Loucy (cell line): ENCODE results near the gene DHRS2.

Experiments used
- EZH2phosphoT487 ChIP-seq: fragments of 200-600 bp; IDR thresholded peaks from 2 replicates; pipeline ENCODE4 v1.6.1; 2018; ENCODE audit warnings: antibody characterized with exemption, mild to moderate bottlenecking, moderate library complexity, borderline replicate concordance
- TF ChIP-seq, protein P1 (sequence below): fragments of 200-600 bp; sonication (generic); conservative IDR thresholded peaks from 2 replicates; pipeline ENCODE4 v1.5.1; 2014; ENCODE audit warnings: mild to moderate bottlenecking, antibody characterized with exemption, low read length

DNA sequence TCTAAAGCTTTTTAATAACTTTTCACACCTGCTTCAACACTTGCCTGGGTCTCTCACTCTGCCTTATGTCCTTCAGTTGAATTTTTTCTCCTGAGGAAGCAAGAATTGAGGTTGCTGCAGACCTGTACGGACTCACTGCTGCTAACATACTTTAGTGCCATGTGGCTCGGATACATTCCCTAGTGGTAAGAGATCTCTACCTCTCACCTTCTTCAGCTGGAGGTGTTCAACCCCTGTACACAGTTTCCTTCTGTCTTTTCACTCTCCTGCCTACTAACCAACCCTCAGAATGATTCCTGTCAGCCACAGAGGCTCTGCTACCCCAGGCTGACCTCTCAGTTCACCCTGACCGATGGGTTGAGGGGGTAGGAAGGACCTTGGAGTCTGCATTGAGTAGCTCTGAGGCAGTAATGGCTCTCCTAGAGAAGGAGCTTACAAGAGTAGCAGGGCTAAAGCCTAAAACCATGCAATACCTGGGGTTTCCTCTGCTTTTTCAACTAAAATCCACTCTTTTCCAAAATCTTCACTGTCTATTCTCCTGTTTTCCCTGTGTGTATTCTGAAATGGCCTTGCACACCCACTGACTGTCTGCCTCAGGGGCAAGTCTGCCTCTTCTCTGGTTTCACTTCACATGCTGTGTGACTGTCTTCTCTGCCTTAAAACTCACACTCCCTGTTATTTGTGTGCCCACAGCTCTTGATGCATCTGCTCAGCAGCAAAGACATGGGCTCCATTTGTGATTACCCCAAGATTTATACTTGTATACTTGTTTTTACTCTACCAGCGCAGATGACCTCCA is 14.0 kb upstream of the DHRS2 start:
- TF ChIP-seq, protein P1, sequence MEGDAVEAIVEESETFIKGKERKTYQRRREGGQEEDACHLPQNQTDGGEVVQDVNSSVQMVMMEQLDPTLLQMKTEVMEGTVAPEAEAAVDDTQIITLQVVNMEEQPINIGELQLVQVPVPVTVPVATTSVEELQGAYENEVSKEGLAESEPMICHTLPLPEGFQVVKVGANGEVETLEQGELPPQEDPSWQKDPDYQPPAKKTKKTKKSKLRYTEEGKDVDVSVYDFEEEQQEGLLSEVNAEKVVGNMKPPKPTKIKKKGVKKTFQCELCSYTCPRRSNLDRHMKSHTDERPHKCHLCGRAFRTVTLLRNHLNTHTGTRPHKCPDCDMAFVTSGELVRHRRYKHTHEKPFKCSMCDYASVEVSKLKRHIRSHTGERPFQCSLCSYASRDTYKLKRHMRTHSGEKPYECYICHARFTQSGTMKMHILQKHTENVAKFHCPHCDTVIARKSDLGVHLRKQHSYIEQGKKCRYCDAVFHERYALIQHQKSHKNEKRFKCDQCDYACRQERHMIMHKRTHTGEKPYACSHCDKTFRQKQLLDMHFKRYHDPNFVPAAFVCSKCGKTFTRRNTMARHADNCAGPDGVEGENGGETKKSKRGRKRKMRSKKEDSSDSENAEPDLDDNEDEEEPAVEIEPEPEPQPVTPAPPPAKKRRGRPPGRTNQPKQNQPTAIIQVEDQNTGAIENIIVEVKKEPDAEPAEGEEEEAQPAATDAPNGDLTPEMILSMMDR, result no peak
- TF ChIP-seq EZH2phosphoT487, result no peak
